GDM1 (cell line): ENCODE results near the gene HK1.
"Not testable (repeated sequence)": the region's sequence is repeated elsewhere in the genome, so short reads cannot be mapped to it uniquely, and the experiment has no call there.

Experiments
- DNase-seq: peaks from one replicate; lab custom pipeline; 2025; lab: John Stamatoyannopoulos, UW

The HK1 gene

DNA sequence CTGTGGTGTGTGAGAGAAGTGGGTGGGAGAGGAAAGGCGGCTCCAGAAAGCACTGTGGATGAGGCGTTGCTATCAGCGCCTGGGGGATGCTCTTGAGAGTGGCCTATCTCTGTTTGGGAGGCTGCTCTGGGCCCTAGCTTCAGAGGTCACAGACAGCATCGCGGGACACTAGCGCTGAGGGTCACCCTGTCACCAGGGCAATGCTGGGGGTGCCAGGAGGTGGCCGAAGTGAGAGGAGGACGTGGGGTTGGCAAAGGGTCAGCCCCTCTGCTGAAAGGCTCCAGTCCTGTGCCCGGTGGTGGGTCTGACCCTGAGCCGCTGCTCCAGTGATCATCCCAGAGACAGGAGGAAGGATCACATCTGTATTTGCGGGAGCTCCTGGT lies 141.4 kb downstream of the HK1 start:
- no peak for DNase-seq

DNA sequence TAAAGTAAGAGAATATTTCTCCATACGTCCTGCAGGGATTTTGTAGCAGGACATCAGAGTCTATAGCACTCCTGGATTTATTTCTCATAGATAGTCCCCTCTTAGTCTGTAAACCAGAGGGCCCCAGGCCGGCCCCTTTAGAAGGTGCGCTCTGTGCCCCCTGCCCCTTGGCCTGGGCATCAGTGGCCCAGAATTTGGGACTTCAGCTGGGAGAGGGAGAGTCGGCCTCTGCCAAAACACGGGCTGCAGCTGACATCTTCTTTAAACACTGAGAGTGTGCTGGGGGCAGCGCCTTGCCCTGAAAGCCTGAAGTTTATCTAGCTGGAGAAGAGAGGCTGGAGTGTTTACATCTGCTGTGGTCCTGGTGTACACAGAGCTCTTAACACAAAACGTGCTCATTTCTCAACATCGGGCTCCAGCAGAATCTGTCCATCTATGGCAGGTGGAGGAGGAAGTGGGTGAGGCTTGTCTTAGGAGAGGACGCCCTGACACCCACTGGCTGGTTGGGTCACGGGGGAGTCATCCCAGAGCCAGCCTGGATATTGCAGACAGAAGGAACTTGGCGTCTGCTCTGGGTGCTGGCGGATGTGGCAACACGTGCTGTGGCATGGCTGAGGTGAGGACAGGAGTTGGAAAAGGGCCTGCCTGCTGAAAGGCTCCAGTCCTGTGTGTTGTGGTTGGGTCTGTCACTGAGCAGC lies 143.5 kb downstream of the HK1 start:
- no peak for DNase-seq

DNA sequence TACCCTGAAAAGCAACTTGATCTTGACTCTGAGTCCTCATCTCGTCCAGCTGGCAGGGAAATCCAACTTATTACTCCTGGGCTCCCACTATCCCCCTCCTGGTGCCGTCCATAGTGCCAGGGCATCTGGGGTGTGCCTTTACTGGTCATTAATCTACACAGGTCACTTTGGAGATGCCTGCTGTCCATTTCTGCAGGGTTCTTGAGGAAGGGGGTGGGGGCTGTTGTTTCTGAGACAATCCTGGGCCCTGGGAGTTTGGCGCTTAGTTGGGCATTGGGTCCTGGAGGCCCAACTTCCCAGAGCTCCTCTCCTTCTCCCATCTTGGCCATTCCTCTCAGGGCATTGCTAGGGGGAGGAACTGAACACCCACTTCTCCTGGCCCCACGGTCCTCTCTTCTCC lies 144.4 kb downstream of the HK1 start:
- DNase-seq: no peak

DNA sequence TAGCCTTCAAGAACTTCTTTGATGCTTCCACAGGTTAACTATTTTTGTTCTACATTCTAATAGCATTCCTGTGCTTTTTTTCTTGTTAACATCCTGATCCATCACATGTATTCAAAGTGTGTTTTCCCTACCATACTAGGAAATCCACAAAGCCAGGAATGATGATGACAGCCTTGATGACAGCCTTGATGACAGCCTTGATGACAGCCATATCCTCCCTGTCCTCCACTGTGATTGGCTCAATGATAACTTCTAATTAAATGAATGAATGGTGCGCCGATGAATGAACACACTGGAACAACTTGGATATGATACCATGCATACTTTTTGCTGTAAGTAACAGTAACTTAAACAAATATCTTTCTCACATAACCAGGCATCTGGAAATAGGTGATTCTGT lies 146.7 kb downstream of the HK1 start:
- no peak for DNase-seq

DNA sequence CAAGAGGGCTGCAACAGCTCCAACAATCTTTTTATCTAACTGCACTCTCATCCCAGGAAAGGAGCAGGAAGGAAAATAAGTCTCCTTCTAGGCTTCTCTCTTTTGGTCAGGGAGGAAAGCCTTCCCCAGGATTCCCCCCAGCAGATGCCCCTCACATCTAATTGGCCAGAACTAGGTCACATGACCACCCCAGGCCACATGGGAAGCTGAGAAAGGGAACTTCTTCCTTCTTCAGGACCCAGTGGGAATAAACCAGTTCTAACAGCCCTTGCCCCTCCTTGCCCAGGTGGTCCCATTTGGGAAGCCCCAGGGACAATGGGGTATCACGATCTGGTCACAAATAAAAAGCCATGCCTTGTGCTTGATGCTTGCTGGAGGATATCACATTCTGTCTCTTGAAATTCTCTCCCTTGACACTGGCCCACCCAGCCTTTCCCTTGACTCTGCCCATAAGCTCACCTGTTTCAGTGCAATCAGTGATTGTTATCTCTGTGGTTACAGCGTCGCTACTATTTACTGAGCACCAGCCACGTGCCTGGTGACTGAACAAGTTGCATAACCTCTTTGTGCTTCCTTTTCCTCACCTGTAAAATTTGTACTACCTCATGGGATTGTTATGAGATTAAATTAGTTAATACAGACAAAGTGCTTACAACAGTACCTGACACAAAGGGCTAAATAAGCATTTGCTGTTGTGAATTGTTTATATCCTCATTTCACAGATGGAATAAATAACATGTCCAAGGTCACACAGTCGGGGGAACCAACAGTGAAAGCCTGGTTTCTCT lies 147.4 kb downstream of the HK1 start:
- DNase-seq: no peak

DNA sequence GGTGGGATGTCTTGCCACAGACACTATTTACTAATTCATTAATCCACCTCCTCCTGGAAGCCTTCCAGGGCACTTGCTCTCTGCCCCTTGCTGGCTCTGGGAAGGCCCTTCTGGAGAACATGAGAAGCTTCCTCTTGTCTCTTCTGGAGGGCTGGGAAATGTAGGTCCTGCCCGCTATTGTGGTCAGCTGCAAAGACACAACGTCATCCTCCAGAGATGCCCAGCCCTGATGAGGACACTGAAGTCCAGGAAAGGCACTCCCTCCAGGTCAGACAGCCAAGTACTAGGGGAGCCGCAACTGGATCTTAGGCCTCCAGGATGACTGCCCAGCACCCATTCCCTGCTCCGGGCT lies 148.1 kb downstream of the HK1 start:
- no peak for DNase-seq

DNA sequence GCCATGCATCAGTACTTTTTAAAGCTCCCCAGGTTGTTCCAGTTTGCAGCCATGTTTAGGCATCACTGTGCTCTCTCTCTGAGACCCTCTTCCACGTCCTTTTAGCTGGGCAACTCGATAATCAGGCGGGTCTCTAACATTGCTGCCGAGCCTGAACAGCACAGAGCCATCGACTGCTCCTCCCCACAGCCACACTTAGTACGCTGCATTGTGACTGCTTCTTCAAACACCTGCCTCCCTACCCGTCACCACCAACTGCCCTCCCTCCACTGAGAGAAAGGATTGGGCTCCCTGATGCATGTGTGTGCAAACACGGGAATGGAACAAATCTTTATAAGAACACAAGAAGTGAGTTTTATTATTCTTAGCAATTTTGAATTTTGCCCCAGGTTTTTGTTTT lies 149.9 kb downstream of the HK1 start:
- no peak for DNase-seq

DNA sequence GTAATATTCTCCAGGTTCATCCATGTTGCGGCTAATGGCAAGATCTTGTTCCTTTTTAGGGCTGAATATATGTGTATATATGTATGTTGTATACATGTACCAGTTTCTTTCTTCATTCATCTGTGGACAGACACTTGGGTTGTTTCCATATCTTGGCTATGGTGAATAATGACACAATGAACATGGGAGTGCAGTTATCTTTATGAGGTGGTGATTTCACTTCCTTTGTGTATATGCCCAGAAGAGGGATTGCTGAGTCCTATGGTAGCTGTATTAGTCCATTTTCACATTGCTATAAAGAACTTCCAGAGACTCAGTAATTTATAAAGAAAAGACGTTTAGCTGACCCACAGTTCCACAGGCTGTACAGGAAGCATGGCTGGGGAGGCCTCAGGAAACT lies 155.9 kb downstream of the HK1 start:
- no peak for DNase-seq

DNA sequence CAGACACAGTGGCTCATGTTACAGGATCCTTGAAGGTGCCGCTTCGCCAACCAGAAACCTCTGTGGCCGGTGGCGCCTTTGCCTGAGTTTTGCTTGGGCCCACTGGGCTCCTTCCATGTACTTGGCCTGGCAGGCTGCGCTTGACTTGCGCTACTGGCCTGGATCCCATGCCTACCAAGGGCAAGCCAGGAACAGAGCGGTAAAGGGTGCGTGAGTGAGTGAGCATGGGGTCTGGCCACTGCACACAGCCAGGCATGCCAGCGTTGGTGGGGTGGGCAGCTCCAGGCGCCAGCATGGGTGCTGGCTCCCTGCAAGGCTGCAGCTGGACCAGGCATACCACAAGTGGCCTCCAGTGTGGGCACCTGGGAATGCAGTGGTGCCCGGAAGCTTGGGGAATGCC lies 156.6 kb downstream of the HK1 start:
- no peak for DNase-seq

DNA sequence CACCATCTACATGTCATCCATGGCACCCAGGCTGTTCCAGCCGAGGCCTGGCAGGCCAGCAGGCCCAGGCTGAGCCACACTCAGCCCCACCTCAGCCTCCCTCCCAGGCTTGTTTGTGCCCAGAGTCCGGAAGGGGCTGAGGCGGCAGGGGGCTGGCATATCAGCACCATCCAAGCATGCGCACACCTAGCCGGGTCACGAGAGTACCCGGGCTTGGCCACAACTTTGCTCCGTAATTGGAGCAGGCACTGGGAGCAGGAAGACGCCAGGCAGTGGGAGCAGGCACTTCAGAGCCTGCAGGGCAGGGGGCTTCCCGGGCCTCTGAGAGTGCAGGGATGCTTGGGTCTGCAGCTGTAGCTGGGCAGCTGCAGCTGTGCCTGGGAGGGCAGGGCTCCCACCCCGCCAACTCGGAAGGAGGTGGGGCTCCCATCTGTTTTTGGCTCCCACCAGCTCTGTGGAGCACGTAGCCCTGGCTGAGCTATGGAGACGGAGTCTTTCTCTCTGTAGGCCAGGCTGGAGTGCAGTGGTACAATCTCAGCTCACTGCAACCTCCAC lies 157.7 kb downstream of the HK1 start:
- DNase-seq: no peak

DNA sequence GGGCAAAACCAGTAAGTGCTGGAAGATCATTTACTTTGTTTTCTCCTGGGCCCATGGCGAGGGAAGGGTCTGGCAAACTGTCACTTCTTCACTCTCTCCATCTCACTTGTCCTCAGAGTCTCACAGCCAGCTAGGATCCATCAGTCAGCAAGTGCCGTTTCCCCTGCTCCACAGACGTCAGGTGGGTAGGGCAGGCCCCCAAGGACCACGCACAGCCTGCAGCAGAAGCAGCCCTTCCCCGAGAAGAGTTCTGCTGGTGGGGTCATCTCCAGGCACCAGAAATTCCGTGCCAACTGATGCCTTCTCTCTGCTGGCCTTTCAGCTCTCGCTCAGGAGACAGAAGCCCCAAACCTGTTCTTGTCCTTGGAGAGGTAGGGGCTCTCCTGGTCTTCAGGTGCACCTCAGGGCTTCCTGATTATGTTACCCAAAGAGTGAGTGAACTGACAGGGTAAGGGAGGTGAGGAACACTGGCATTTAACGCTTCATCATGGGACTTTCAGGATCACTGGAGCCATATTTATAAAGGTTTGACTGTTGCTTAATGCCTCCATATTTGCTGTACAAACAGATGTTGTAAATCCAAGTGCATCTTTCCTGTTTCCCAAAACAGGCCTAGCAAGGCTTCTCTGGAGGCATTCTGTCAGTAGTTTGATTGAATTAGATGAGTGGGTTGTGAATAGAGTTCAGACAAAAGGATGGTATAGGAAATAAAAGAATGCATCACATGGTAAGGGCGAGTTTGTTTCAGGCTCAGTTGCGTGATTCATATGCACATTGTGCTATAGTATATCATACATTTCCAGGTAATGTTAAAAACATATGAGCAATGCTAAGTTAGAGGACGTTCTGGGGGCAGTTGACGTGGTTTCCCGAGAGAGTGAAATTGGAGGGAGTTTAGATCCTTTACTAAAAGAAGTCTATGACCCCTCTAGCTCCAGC lies 159.3 kb downstream of the HK1 start:
- DNase-seq: no peak

DNA sequence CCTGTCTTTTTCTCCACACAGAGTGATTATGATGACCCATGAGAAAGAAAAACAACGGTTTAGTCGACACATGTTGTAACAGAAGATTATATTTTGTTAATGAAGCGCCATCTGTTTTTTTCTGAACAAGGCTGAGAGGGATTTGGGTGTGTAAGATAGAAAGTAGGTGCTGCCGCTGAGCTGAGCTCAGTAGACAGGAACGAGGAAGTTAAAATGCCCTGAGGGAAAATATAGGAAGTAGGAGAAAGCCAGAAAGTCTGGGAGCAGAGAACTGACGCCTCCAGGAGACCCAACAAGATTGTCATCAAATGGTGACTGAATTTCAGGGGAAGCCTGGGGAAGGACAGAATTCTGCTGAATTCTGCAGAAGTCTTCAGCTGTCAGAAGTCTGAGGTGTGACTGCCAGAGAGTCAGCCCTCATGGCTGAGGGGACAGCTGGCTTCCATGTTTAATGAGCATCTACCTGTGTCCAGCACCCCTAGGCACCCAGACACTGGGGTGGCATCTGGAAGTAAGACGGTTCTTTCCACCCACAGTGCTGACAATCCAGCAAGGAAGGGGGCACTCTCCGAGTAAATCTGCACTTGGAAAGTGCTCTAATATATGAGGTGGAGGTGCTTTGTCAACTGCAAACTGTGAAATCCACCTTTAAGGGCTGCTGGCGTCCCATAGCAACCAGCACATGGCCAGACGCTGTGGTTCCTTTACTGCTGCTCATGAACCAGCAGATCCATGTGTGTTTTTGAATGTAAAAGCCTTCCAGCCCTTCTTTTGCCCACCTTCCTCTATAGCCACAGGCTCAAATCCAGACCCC lies 160.4 kb downstream of the HK1 start:
- no peak for DNase-seq

DNA sequence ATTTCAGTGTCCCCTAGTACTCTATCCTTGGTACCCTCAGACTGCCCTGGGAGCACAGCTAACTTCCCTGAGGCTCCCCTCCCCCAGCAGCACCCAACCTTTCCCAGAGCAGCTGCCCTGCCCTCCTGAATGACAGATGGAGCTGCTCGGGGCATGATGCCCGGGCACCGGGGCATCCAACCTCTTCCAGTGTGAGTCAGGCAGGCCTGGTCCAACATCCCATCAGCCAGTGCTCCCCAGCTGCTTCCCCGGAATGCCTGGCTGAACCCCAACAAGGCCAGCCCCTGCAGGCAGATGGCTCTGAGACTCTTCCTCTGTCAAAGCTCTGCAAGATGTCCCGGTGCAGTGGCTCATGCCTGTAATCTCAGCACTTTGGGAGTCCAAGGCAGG lies 161.0 kb downstream of the HK1 start:
- no peak for DNase-seq

DNA sequence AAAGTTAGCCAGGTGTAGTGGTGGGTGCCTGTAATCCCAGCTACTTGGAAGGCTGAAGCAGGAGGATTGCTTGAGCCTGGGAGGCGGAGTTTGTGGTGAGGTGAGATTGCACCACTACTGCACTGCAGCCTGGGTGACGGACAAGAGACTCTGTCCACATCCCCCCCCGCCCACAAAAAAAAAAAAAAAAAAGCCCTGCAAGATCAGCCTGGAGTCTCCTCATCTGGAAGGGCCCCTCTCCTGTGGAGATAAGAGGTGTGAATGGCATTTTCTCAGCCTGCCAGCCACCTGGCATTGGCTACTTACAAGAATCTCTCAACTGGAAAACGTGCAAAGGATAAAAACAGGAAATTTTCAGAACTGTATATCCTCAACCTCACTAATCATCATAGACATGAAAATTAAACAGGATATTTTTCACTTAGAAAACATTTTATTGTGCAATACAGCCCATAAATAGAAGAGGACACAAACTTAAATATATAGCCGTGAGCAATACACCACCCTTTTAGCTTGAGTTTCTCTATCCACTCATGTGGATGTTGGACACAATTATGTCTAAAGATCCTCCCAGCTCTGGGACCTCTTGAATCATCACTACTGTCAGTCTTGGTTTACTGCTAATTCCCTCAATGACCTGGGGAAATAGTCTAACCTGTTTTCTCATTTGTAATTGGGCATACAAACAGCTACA lies 161.7 kb downstream of the HK1 start:
- DNase-seq: no peak

DNA sequence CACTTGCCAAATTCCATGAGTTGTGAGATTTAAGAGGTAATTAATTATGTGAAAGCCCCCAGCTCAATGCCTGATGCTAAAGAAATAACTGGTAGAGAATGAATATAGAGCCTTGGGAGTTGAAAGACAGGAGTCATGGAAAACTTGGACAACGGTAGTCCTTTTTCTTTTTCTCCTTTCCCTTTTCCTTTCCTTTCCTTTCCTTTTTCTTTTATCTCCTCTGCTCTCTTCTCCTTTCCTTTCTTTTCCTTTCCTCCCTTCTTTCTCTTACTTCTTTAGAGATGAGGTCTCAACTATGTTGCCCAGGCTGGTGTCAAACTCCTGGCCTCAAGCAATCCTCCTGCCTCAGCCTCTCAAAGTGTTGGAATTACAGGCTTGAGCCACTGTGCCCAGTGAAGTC lies 165.1 kb downstream of the HK1 start:
- no peak for DNase-seq

DNA sequence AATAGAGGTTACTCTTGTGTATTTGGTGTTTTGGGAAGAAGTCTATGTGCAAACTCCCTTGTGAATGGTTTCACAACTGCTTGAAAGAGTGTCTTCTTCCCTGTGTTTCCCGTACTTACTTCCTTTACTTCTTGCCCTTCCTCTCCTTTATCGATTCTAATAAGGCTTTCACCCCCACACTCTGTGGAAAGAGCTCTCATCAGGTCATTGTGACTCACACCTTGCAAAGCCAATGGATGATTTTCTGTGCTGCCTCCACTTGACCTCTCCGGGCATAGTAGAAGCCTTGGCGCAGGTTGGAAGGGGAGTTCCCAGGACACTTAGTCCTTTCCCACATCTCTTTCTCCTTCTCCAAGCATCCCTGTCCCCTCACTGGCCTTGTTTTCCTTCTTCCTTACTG lies 166.7 kb downstream of the HK1 start:
- no peak for DNase-seq

DNA sequence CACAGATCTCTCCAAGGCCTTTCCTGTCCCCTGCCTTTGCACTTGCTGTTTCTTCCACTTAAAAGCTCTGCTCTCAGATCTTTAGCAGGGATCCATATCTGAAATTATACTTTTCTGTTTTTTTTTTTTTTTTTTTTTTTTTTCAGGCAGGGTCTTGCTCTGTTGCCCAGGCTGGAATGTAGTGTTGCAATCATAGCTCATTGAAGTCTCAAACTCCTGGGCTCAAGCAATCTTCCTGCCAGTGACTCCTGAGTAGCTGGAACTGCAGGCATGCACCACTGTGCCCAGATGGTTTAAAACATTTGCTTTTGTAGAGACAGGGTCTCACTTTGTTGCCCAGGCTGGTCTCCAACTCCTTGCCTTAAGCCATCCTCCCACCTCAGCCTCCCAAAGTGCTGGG lies 167.9 kb downstream of the HK1 start:
- DNase-seq: no peak

DNA sequence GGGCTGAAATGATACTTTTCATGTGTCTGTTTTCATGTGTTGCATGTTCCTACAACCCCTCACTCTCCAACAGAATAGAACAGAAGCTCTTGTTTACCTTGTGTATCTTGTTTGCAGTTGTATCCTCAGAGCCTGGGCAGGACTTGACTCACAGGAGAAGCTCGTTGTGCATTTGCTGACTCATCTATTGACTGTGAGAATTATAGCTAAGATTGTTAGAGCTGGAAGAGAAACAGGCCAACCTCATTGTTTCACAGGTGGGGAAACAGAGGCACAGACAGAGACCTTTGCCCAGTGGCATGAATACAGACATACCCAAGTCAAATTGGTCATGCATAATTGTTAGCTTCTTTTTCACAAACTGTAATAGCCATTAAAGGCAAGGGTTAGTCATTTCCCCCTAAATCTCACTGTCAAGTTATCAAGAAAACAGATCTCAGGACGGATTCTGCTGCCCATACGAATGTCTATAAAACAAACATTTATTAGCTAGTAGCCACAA lies 168.4 kb downstream of the HK1 start:
- no peak for DNase-seq

DNA sequence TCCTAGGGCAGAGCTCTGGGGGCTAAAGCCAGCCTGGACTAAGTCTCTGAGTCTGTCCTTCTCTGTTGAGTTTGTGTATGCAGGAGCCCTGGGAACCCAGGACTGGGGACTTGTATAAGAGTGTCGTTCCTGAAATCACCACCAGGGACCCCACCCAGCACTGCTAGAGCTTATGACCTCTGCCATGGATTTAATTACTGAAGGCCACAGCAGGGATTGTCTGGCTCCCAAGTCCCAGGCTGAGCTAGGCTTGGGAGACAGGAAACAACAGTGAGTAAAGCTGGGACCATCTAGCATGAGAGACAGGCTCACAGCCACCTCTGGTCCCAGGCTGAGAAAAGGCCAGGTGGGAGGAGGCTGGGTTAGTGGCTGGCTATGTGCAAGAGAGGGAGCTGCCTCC lies 171.5 kb downstream of the HK1 start:
- DNase-seq: no peak

DNA sequence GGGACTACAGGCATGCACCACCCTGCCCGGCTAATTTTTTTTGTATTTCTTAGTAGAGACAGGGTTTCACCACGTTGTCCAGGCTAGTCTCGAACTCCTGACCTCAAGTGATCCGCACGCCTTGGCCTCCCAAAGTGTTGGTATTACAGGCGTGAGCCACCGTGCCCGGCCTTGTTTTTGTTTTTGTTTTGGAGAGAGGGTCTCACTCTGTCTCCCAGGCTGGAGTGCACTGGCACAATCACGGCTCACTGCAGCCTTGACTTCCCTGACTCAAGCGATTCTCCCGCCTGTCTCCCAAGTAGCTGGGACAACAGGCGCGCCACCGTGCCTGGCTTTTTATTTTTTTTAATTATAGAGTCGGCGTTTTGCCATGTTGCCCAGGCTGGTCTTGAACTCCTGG lies 172.1 kb downstream of the HK1 start:
- not testable (repeated sequence) for DNase-seq

DNA sequence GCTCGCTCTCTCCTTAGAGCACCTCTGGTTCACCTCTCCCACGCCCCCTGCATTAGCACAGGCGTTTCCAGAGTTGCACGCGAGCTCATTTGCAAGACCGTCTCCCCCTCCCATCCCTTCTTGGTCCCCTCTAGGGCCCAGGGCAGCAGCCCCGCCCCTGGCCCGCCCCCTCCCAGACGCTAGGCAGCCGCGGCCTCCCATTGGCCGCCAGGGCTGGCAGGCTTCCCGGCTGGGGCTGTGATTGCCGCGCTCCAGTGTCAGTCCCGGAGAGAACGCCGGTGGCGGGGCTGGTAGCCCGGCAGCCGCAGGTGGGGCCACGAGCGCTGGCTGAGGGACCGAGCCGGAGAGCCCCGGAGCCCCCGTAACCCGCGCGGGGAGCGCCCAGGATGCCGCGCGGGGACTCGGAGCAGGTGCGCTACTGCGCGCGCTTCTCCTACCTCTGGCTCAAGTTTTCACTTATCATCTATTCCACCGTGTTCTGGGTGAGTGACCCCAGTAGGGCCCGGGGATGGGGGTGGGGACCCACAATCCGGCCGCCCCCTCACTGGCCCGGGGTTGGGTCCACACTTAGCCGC lies 173.0 kb downstream of the HK1 start, which contains the start of gene TSPAN15:
TSS of gene TSPAN15 (plus strand) at position 257 of the 575 bp plus-strand sequence. CDS start at position 387, 130 bp downstream.
- DNase-seq: no peak
